GM11168 (cell line): ENCODE measurements around the gene SLC6A4.
"Not testable (repeated sequence)": the region's sequence is repeated elsewhere in the genome, so short reads cannot be mapped to it uniquely, and the experiment has no call there.

Source experiments
- in situ Hi-C: fragments of 300-500 bp; cut with MboI; formaldehyde crosslinking; loops from one replicate; pipeline ENCODE4 v1.12.0; 2022; ENCODE audit warnings: low sequenced_read_pairs; ENCODE audit not compliant: unreplicated experiment

The SLC6A4 gene

DNA sequence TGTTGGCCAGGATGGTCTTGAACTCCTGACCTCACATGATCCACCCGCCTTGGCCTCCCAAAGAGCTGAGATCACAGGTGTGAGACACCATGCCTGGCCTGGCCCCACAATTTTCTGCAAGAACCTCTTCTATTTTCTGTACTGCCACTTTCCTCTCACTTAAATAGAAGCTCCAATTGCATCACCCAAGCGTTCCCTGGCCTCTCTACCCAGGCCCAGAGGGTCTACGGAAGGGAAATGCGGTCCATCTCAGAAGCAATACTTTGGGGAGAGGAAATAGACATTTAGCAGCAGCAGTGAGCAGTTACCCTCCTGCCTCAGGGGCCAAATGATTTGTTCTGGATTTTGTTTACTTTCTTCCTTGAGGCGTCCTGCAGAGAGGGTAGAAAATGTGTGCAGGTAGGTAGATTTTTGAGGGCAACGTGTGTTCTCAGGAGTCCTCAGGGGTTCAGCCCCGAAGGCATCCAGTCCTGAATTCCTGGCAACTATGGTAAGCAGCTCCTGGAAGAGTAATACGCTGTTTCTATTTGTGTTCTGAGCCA is 11.0 kb downstream of the SLC6A4 start:
- in situ Hi-C loops, result no loop called here

DNA sequence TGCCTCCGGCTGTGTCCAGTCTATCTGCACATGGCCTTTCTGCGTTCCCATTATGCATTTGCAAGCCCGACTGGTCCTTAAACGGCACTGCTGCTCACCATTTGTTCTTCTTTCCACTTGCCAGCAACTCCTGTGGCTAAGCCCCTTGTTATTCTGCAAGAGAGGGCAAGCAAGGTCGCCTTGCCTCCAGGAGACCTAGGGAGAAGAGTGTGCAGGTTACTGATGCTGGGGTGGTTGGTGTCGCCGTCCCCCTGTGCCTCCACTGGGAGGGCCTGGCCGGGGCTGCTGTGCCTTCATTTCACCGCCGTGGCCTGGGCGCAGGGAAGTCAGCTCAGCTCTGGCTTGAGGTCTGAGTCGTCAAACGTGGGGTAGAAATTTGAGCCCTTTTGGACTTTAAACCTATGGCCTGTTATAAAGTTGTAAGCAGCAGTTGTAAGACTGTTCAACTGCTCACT is 12.7 kb downstream of the SLC6A4 start:
- in situ Hi-C loops, result no loop called here

DNA sequence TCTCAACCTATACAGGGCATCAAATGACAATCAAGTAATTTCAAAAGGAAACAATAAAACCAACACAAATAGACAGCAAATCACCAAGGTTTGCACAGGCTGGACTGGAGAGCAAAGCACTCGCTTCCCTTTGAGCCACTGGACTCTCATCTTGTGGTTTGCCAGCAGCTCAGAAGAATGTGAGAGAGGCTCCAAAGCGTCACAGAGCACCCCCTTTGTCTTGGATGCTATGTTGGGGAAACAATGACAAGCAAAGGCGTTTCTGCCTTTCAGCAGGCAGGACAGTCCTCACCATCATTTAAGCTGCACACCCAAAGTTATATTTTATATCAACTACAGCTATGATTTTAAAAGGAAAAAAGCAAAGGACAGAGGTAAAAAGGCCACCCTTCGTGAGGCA is 13.2 kb downstream of the SLC6A4 start:
- in situ Hi-C loops, result no loop called here

DNA sequence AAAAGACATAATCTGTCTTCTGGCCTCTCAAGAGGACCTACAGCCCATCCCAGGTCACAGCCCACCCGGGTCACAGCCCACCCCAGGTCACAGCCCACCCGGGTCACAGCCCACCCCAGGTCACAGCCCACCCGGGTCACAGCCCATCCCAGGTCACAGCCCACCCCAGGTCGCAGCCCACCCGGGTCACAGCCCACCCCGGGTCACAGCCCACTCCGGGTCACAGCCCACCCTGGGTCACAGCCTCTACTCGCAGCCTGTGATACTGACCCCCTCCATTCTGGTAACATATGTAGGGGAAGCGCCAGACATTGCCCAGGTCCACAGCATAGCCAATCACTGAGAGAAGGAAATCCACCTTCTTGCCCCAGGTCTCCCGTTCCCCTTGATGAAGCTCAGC is 14.2 kb downstream of the SLC6A4 start:
- in situ Hi-C loops, result no loop called here

DNA sequence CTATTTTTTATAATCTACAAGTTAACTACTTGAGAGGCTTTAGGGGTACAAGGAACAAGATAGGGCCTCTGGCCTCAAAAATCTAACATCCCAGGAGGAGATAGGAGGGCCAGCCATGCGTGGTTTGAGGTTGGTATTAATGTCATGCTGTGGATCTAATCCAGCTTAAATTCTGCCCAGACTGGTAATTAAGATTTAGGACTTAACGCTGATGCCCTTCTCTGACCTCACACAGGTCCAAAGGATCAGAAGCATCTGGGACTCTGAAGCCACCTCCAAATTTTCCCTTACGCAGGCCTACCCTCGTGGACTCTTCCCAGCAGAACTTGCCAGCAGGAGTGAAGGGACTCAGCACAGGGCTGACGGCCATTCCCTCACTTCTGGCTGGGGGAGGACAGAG is 15.1 kb downstream of the SLC6A4 start:
- in situ Hi-C loops, result no loop called here

DNA sequence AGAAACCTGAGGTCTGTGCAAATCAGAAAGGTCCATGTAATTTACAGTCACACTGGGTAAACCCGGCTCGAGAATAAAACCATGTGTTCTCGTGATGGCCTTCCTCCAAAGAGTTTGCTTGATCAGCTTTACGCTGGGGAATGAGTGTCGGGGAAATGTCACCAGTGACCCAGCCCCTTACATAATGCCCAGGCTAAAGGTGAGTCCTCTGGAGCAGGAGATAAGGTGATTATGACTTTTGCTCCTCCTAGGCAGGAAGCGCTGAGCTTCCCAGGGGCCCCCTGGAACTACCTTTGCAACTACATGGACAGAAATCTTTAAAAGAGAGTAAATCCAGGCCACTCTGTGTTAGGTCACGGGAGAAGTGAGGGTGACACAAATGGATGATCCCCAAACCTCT is 15.7 kb downstream of the SLC6A4 start:
- in situ Hi-C loops, result no loop called here

DNA sequence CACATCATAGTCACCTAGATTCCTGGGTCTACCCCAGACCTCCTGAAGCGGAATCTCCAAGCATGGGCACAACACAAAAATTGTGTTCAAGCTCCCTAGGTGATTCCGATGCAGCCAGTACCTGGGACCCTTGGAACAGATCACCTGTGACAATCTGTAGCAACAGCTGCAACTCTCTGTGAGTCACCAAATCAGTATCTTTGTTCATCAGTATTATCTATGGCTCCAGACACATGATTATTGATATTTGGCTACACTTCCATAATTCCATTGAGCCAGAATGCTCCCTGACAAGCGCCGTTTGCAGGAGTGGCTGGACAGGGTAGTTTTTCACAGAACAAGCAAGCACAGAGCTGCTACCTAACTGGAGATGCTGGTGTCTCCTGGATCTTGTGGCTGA is 16.2 kb downstream of the SLC6A4 start:
- in situ Hi-C loops, result no loop called here

DNA sequence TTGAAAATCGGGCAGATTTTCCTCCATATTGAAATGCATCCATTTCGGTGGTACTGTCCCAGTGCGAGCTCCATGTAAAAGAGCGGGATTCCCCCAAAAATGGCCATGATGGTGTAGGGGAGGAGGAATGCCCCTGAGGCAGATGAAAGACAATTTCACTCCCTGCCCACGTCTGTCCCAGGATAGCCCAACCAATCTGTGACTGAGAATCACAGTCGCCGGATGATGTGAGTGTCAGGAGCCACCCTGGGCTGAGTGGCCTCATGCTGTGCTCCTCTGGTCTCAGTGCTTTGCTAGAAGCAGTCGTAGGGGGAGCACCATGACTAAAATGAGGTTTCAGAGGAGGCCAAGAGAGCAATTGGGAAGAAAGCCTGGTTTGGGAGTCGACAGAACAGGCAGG is 16.7 kb downstream of the SLC6A4 start:
- in situ Hi-C loops, result no loop called here

DNA sequence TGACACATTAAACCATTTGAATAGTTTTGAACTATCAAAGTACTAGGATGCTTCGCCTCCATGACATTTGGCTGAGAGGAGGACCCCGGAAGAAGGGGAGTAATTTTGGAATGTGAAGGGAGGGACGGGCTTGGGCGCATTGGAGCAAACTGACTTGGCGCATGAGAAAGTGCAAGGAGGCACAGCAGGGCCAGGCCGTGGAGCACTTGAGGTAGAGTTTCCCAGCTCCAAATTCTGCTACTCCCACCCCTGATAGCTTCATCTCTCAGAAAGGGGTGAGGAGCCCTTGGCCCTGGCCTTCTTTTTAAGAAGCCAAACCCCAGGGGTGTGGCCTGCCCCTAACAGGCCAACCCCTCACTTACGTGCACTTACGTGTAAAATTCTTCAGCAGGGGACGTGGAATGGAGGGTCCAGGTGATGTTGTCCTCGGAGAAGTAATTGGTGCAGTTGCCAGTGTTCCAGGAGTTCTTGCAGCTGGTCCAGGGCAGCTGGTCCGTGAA is 17.7 kb downstream of the SLC6A4 start:
- in situ Hi-C loops, result no loop called here

DNA sequence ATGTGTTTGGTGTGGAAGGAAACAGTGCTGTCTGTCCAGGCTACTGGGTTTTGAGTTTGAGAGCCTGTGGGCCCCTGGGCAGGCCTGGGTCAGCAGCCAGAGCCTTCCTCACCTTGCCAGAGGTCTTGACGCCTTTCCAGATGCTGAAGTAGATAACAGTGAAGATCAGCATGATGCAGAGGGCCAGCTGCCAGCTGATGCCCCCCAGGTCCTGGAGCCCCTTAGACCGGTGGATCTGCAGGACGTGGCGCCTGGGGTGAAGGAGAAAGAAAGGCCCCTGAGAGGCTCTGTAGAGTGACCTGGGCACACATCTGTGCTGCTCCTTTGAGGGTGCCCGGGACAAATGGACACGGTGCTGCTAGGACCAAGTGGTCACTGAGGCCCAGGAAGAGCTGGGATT is 18.4 kb downstream of the SLC6A4 start:
- in situ Hi-C loops, result no loop called here

DNA sequence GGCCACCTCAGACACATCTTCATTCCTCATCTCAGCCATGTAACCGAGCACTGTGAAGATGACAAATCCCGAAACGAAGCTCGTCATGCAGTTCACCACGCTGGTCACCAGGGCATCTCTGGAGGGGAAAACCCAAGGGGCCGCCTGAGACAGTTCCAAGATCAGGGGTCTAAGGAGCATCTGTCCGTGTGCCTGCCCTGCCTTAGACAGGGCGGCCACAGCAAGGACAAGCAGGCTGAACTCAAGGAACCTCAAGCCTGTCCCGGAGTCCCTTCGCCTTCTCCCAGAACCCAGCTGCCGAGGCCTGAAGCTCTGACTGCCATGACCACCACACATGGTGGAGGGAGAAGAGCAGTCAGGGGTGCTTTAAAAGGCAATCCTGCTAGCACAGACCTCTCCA is 22.7 kb downstream of the SLC6A4 start:
- in situ Hi-C loops, result no loop called here

DNA sequence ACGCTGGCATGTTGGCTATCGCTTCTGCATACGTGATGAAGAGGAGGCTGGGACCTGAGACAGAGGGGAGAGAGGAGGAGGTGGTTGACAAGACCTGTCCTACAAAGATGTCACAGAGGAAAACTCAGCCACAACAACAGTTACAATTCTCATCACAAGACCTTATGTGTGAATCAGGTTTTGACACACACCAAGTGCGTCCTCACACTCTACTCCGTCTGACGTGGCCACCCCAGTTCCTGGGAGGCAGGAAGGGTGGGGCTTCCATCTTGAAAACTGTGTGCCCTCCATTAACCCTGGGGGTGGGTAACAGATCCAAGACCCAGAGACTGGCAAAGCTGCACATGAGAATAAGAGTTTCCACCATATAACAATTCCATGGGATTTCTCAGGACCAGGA is 24.1 kb downstream of the SLC6A4 start:
- in situ Hi-C loops, result no loop called here

DNA sequence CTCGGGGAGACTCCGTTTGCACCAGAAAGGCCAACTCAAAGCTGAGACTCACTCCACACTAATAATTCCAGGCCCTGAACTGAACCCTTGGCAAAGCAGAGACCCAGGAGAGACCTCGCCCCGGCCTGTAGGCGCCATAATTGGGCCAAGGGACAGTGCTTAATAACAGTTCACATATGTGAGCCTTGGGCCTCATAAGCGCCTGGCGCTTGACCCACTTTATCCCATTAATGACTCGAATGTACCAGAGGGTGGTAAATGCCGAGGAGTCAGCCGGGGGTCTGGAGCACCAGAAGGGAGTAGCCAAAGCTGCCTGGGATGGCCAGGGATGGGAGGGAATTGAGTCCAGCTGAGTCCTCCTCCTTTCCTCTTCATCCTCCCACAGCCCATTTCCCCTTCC is 24.6 kb downstream of the SLC6A4 start:
- in situ Hi-C loops, result no loop called here

DNA sequence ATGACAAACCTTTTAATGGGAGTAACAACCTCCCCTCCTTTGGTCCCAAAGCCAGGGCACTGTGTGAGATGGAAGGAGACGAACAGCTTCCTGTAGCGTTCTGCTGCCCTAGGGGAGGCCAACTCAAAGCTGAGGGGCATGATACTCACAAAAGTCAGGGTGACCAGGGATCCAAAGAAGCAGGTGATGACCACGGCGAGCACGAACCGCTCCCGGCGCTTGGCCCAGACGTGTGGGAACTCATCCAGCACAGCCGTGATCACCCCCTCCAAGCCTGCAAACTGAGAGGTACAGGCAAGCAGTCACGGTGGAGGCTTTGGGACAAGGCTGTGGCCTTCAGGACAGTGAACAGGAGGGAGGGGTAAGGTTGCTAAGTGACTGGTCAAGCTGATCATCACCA is 25.1 kb downstream of the SLC6A4 start:
- in situ Hi-C loops, result no loop called here

DNA sequence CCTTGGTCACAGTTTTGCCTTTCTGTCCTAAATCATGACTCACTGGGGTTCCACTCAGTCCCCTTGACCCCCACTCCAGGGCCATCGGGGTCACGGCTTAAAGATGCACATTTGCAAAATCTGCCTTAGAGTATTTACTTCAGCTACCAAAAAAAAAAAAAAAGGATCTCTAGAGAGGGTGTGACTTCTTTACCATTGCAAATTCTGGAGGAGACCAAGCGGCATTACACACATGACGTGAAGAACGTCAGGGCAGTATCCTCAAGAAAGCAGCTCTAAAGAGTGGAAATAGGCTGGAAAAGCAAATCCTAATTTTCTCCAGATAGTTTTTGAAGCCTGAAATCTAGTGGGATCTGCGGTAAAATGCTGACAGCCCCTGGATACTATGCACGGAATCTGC is 25.6 kb downstream of the SLC6A4 start:
- in situ Hi-C loops, result no loop called here

DNA sequence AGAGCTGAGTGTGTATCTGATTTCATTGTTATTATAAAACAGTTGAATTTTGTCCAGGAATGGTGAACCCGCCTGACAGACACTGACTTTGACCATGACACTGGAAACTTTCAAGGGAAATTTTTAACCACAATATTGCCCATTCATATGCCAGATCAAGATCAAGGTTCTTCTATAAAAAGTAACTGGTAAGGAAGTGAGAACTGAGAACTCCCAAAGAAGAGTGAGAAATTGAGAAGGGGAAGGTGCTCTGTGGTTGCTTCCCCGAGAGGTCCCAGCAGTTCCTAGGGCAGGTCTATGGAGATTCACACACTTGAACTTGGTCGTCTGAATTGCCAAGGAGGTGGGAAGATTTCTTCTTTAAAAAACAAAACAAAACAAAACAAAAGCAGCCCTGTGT is 27.3 kb downstream of the SLC6A4 start:
- in situ Hi-C loops, result no loop called here

DNA sequence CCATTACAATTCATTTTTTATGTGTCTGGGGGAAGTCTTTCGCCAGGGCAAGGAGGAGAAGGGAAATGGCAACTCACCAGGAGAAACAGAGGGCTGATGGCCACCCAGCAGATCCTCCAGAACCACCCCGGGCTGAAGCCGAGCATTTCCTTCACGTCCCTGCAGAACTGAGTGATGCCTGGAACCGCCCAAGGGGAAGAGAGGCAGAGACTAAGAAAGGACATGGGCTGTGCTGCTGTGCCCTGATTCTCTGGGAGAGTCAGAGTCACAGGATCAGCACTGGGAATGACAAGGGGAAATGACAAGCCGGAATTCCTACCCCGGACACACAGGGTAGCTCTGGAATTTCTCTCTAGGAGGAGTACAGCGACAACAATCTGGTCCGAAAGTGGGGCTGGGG is 27.8 kb downstream of the SLC6A4 start:
- in situ Hi-C loops, result no loop called here

DNA sequence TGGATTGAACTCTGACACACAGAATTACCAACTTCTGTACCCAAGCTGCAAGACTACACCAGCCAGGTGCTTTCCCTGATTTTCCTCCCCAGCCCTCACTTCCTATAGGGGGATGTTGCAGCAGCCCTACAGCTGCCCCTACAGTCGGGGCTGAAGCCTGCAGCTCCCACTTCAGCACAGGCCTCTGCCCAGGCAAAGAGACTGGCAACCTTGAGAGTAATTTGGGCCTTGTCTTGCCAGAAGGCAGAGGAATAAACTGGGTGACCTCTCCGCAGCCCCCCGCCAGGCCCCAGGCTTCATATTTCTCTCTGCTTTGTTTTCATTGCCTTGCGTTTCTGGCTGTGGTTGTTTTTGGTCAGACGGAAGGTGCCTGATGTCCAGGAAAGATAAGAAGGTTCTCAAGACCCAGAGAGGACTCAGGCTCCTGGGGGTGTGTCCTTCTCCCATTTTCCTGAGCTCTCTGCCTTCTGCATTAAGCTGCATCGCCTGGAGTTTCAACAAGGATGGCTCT is 32.0 kb downstream of the SLC6A4 start:
- in situ Hi-C loops, result no loop called here

DNA sequence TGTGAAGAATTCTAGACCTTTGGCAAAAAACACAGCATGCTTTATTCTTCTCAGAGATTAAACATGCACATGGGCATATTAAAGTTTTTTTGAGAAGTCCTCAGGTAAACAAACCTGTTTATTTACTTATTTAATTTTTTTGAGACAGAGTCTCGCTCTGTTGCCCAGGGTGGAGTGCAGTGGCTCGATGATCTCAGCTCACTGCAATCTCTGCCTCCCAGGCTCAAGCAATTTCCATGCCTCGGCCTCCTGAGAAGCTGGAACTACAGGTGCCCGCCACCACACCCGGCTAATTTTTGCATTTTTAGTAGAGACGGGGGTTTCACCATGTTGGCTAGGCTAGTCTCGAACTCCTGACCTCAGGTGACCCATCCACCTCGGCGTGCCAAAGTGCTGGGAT is 34.8 kb downstream of the SLC6A4 start:
- in situ Hi-C loops, result not testable (repeated sequence)

DNA sequence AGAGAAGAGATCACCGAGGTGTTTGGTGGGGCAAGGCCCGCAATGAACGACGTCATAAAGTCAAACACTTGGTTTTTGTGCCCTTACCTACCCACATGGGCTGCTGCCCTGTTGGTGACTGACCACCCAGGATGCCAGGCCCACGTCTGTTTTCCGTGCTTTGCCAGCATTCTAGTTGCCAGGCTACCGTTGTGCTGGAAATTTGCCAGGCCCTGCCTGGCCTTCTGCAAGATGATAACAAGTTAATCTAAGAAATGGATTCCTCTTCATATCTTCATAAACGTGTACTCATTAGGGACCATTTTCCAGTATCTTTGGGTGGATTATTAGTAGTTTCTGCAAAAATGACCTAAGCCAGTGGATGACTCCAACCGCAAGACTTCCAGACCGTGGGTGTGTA is 35.4 kb downstream of the SLC6A4 start:
- in situ Hi-C loops, result no loop called here

DNA sequence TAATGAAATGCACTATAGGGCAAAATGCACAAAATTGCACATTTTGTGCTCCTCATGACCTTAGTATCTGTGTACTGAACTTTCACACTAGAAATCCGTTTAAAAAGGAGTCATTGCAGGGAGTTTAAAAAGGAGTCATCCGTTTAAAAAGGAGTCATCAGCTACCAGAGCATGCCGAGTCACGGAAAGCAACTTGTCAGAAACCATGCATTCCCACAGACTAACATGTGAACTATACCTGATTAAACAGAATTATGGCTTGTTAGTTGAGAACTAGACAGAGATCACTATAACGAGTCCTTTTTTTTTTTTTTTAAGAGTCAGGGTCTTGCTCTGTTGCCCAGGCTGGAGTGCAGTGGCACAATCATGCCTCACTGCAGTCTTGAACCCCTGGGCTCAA is 35.9 kb downstream of the SLC6A4 start:
- in situ Hi-C loops, result no loop called here

DNA sequence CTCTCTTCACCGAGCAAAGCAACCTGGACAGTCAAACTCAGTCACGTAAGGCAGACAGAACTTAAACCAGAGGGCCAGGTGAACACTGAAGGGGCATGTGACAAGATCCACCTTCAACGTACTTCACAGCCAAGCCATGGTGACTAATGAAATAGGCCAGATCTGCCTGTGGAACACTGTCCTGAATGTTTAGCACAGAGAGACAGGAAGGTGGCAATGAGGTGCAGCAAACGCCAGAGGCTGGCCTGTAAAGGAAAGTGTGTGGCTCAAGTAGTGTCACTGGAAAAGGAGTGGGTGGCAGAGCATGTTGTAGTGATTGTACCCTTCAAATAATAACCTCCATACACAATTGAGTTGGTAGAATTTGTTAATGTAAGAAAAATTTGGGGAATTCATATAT is 38.1 kb downstream of the SLC6A4 start:
- in situ Hi-C loops, result no loop called here

DNA sequence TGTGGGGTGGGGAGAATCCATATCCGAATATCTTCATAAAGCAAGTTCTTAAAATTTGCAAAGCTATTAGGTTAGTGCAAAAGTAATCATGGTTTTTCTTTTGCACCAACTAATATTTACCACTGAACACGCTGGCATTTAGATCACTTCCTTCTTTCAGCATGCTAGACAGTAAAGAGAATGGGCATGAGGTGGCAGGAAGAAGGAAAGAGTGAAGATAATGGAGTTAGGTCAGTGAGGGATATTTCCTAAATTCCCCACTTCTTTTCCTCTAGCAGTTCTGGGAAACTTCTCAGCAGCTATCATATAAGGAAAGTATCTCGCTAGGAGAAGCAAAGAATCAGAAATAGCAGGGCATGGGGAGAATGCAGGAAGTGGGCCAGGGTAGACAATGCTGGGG is 39.0 kb downstream of the SLC6A4 start:
- in situ Hi-C loops, result no loop called here
